ENCODE data around the gene TMEM179. TPM values are rescaled to one million over a fixed set of nuclear protein-coding genes. Genes with fewer than 3 reads are reported as not detected.
"Not testable (repeated sequence)": the region's sequence is repeated elsewhere in the genome, so short reads cannot be mapped to it uniquely, and the experiment has no call there.

Gene TMEM179
- 29.2 TPM for total RNA-seq

GRCh38 chr14:104604458-104605449 is at the start of gene TMEM179:
Gene TMEM179, minus strand, starts transcription at chr14:104604772. Its CDS starts 31 bp downstream, at chr14:104604741.
- peak; percentile 58 for DNase-seq

- no peak for DNase-seq
These were observed 49.5 kb upstream of the TMEM179 start for GRCh38 chr14:104654119-104654518.

- DNase-seq = not testable (repeated sequence)
These were observed 48.8 kb upstream of the TMEM179 start for GRCh38 chr14:104653130-104653920.

GRCh38 chr14:104652386-104652785 is 47.8 kb upstream of the TMEM179 start:
- DNase-seq = no peak

GRCh38 chr14:104651876-104652260 is 47.3 kb upstream of the TMEM179 start:
- no peak for DNase-seq

GRCh38 chr14:104650981-104651875 is 46.7 kb upstream of the TMEM179 start:
- DNase-seq = no peak

GRCh38 chr14:104650057-104650980 is 45.7 kb upstream of the TMEM179 start:
- peak; percentile 17 for DNase-seq

- DNase-seq = no peak
These were observed 43.0 kb upstream of the TMEM179 start for GRCh38 chr14:104647467-104648043.

- DNase-seq = no peak
These were observed 40.2 kb upstream of the TMEM179 start for GRCh38 chr14:104644656-104645378.

- no peak for DNase-seq
These were observed 39.6 kb upstream of the TMEM179 start for GRCh38 chr14:104644091-104644635.

- no peak for DNase-seq
These were observed 38.7 kb upstream of the TMEM179 start for GRCh38 chr14:104643306-104643705.

GRCh38 chr14:104642540-104642868 is 37.9 kb upstream of the TMEM179 start:
- no peak for DNase-seq

GRCh38 chr14:104641753-104642539 is 37.4 kb upstream of the TMEM179 start:
- no peak for DNase-seq

- no peak for DNase-seq
These were observed 36.1 kb upstream of the TMEM179 start for GRCh38 chr14:104640681-104641080.

GRCh38 chr14:104639885-104640548 is 35.4 kb upstream of the TMEM179 start:
- DNase-seq = peak; percentile 47

GRCh38 chr14:104639471-104639870 is 34.9 kb upstream of the TMEM179 start:
- DNase-seq = no peak

- no peak for DNase-seq
These were observed 34.4 kb upstream of the TMEM179 start for GRCh38 chr14:104638927-104639450.

- DNase-seq = no peak
These were observed 33.6 kb upstream of the TMEM179 start for GRCh38 chr14:104638190-104638589.

Measured in occipital lobe (tissue), 2 donors.